Suprapubic skin (tissue), 4 donors: ENCODE data around the gene ANK2.

Experiments used
- EP300 ChIP-seq: sonication (generic); formaldehyde crosslinking; IDR thresholded peaks from one replicate; pipeline ENCODE4 v1.6.1; 2017; ENCODE audit warnings: antibody characterized with exemption
- POLR2A ChIP-seq, 2 donors: fragments of 450-650 bp; IDR thresholded peaks; one replicate each; pipeline ENCODE4 v1.6.1; 2017; ENCODE audit warnings: antibody characterized with exemption in 2 of 2, mild to moderate bottlenecking in 2 of 2, moderate library complexity in 2 of 2
- POLR2AphosphoS5 ChIP-seq, 3 donors: sonication (generic); formaldehyde crosslinking; IDR thresholded peaks; one replicate each; pipeline ENCODE4 v1.6.1; 2017; ENCODE audit warnings: antibody characterized with exemption in 3 of 3
- TF ChIP-seq, protein P1 (sequence below), 2 donors: fragments of 200-600 bp in 1 of 2; fragments of 450-650 bp in 1 of 2; sonication (generic) in 1 of 2; IDR thresholded peaks; one replicate each; pipeline ENCODE4 v1.5.1; 2016 to 2019; ENCODE audit warnings: antibody characterized with exemption in 2 of 2, mild to moderate bottlenecking in 1 of 2, moderate library complexity in 1 of 2

DNA sequence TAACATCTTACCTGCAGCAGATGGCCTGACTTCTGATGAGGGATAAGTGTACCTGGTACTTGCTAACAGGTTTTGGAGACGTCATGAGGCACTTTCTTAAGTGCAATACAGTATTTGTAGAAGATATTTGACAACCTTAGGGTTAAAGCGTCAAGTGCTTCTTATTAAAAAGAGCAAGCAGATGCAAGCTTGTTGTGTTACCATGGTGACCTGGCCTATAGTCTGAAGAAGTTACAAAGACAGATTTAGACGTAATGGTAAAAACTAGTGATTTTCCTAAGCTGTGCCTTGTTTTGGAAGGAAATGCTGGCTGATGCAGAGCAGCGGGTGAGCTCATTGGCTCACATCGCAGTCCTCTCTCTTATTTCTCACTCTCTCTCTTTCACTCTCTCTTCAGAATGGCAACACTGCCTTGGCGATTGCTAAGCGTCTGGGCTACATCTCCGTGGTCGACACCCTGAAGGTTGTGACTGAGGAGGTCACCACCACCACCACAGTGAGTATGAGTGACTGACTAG is 243.6 kb downstream of the ANK2 start:
- TF ChIP-seq, protein P1, sequence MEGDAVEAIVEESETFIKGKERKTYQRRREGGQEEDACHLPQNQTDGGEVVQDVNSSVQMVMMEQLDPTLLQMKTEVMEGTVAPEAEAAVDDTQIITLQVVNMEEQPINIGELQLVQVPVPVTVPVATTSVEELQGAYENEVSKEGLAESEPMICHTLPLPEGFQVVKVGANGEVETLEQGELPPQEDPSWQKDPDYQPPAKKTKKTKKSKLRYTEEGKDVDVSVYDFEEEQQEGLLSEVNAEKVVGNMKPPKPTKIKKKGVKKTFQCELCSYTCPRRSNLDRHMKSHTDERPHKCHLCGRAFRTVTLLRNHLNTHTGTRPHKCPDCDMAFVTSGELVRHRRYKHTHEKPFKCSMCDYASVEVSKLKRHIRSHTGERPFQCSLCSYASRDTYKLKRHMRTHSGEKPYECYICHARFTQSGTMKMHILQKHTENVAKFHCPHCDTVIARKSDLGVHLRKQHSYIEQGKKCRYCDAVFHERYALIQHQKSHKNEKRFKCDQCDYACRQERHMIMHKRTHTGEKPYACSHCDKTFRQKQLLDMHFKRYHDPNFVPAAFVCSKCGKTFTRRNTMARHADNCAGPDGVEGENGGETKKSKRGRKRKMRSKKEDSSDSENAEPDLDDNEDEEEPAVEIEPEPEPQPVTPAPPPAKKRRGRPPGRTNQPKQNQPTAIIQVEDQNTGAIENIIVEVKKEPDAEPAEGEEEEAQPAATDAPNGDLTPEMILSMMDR (IDR thresholded peaks at IDR 0.05) = no peak
- no peak for TF ChIP-seq POLR2AphosphoS5 (IDR thresholded peaks at IDR 0.05)
- TF ChIP-seq EP300 = no peak
- TF ChIP-seq POLR2A (IDR thresholded peaks at IDR 0.05) = peak in 1 of 2 donors; percentile 71
